ENCODE data around the gene NACC2. TPM values are rescaled to one million over a fixed set of nuclear protein-coding genes. Genes with fewer than 3 reads are reported as not detected.
"Not testable (repeated sequence)": the region's sequence is repeated elsewhere in the genome, so short reads cannot be mapped to it uniquely, and the experiment has no call there.

NACC2 gene
- total and polyA plus RNA-seq, 9 donors: 7.0 to 47.0 (median 27.2) TPM

- peaks cover 10% of the 10 kb centered on the region for H3K4me1 ChIP-seq (ENCODE audit: insufficient read depth)
- DNase-seq: no peak
Observed at GRCh38 chr9:136104488-136104800, 9.4 kb upstream of the NACC2 start.

GRCh38 chr9:136103651-136104487, 8.8 kb upstream of the NACC2 start:
- Histone ChIP-seq H3K4me1 (ENCODE audit: insufficient read depth) (peaks cover 6% of the 10 kb centered on the region), H3K4me3 (no peak overlapping the region), H3K27ac (no peak overlapping the region), H3K36me3 (no peaks in the 10 kb centered on the region), H3K27me3 (no peaks in the 10 kb centered on the region), H3K9me3 (no peaks in the 10 kb centered on the region)
- WGBS, 3 donors: 34 to 44% (median 43%) methylated on average over 26 to 34 of the region's 34 CpGs
- intact Hi-C loops (cut with DNase I): loop anchor here in 1 of 4 donors (10.0 kb wide), 1 partner anchor 1919 kb away; no protein-coding TSS in a partner anchor
- no peak for DNase-seq
- TF ChIP-seq CTCF (IDR thresholded peaks at IDR 0.05): no peak
- TF ChIP-seq POLR2A (IDR thresholded peaks at IDR 0.05): no peak
- TF ChIP-seq EP300 (IDR thresholded peaks at IDR 0.05): no peak

More at GRCh38 chr9:136104488-136104800, 9.4 kb upstream of the NACC2 start:
- Histone ChIP-seq H3K27me3 (no peaks in the 10 kb centered on the region), H3K27ac (no peak overlapping the region), H3K9me3 (no peaks in the 10 kb centered on the region), H3K4me3 (no peak overlapping the region), H3K36me3 (no peaks in the 10 kb centered on the region)
- intact Hi-C loops (cut with DNase I): loop anchor here in 1 of 4 donors (10.0 kb wide), 1 partner anchor 1920 kb away; no protein-coding TSS in a partner anchor
- WGBS, 3 donors: 50 to 55% (median 53%) methylated on average over 1 of the region's 1 CpG
- TF ChIP-seq POLR2A (IDR thresholded peaks at IDR 0.05): no peak
- no peak for TF ChIP-seq CTCF (IDR thresholded peaks at IDR 0.05)
- no peak for TF ChIP-seq EP300 (IDR thresholded peaks at IDR 0.05)

- H3K4me3 ChIP-seq; H3K36me3 ChIP-seq; DNase-seq; H3K27ac ChIP-seq; H3K4me1 ChIP-seq (ENCODE audit: insufficient read depth); H3K9me3 ChIP-seq; H3K27me3 ChIP-seq: not testable (repeated sequence)
- intact Hi-C loops (cut with DNase I): loop anchor here in 1 of 4 donors (10.0 kb wide), 1 partner anchor 1917 kb away; no protein-coding TSS in a partner anchor
- WGBS, 3 donors: 78 to 88% (median 81%) methylated on average over 6 to 13 of the region's 27 CpGs
Observed at GRCh38 chr9:136101615-136102074, 6.6 kb upstream of the NACC2 start.

GRCh38 chr9:136100700-136101614, 5.9 kb upstream of the NACC2 start:
- no peak for DNase-seq
- Histone ChIP-seq H3K27me3 (no peaks in the 10 kb centered on the region), H3K9me3 (no peaks in the 10 kb centered on the region), H3K4me3 (no peak overlapping the region), H3K36me3 (no peaks in the 10 kb centered on the region), H3K27ac (no peak overlapping the region), H3K4me1 (ENCODE audit: insufficient read depth) (peaks cover 9% of the 10 kb centered on the region)
- TF ChIP-seq CTCF (IDR thresholded peaks at IDR 0.05) (no peak), EP300 (IDR thresholded peaks at IDR 0.05) (no peak)
- 50 to 62% (median 56%) methylated on average over 18 to 27 of the region's 30 CpGs for WGBS, 3 donors
- intact Hi-C loops (cut with DNase I): loop anchor here in 1 of 4 donors (10.0 kb wide), 1 partner anchor 1916 kb away; no protein-coding TSS in a partner anchor

Measured in ovary (tissue), 9 donors.